Osteocyte (in vitro differentiated cells): ENCODE results near the gene TEX2. TPM values are rescaled to one million over a fixed set of nuclear protein-coding genes. Genes with fewer than 3 reads are reported as not detected.

ENCODE experiments used
- DNase-seq: peaks from one replicate; pipeline ENCODE4 v3.0.0; 2021; ENCODE audit warnings: mixed read lengths; ENCODE audit not compliant: unreplicated experiment; ENCODE audit errors: extremely low spot score
- H3K27ac Mint-ChIP-seq: one replicate; pipeline ENCODE4 v1.8.0; 2021; ENCODE audit warnings: mild to moderate bottlenecking, mixed read lengths; ENCODE audit not compliant: unreplicated experiment
- H3K27me3 Mint-ChIP-seq: one replicate; pipeline ENCODE4 v1.8.0; 2021; ENCODE audit warnings: mixed read lengths; ENCODE audit not compliant: unreplicated experiment
- H3K36me3 Mint-ChIP-seq: one replicate; pipeline ENCODE4 v1.8.0; 2021; ENCODE audit warnings: mixed read lengths; ENCODE audit not compliant: unreplicated experiment
- H3K4me1 Mint-ChIP-seq: one replicate; pipeline ENCODE4 v1.8.0; 2021; ENCODE audit warnings: mixed read lengths; ENCODE audit not compliant: unreplicated experiment
- H3K4me3 Mint-ChIP-seq: one replicate; pipeline ENCODE4 v1.8.0; 2021; ENCODE audit warnings: mild to moderate bottlenecking, moderate library complexity, mixed read lengths; ENCODE audit not compliant: unreplicated experiment
- H3K9me3 Mint-ChIP-seq: one replicate; pipeline ENCODE4 v1.8.0; 2021; ENCODE audit warnings: mixed read lengths; ENCODE audit not compliant: unreplicated experiment
- total RNA-seq: library from RNA; stranded (reverse); gene quantifications from 2 replicates; pipeline ENCODE4 v1.2.1, GENCODE V29; 2021
- TF ChIP-seq, protein P1 (sequence below): fragments of 200-600 bp; sonication (generic); IDR thresholded peaks from 2 replicates; pipeline ENCODE4 v1.5.0; 2021; ENCODE audit warnings: antibody characterized with exemption, mild to moderate bottlenecking, moderate library complexity

TEX2 gene
- total RNA-seq, 1 donor from 2014 or later = 73.5 TPM

DNA sequence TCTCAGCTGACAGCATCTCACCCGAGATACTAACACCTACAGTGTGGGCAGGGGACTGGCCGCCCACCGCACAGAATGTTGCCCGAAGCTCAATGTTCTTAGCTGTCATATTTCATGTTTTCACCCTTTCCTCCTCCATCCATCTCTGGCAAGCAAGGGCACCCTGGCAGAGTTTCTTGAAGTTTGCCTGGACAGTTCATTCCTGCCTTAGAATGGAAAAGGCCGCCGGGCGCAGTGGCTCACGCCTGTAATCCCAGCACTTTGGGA, 37.6 kb upstream of the TEX2 start:
- no peak overlapping the region for H3K4me3 Mint-ChIP-seq
- DNase-seq = no peak
- H3K27ac Mint-ChIP-seq = no peak overlapping the region
- TF ChIP-seq, protein P1, sequence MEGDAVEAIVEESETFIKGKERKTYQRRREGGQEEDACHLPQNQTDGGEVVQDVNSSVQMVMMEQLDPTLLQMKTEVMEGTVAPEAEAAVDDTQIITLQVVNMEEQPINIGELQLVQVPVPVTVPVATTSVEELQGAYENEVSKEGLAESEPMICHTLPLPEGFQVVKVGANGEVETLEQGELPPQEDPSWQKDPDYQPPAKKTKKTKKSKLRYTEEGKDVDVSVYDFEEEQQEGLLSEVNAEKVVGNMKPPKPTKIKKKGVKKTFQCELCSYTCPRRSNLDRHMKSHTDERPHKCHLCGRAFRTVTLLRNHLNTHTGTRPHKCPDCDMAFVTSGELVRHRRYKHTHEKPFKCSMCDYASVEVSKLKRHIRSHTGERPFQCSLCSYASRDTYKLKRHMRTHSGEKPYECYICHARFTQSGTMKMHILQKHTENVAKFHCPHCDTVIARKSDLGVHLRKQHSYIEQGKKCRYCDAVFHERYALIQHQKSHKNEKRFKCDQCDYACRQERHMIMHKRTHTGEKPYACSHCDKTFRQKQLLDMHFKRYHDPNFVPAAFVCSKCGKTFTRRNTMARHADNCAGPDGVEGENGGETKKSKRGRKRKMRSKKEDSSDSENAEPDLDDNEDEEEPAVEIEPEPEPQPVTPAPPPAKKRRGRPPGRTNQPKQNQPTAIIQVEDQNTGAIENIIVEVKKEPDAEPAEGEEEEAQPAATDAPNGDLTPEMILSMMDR = no peak
- H3K9me3 Mint-ChIP-seq = no peaks in the 10 kb centered on the region
- no peaks in the 10 kb centered on the region for H3K36me3 Mint-ChIP-seq
- H3K27me3 Mint-ChIP-seq = peaks cover 17% of the 10 kb centered on the region
- peaks cover 12% of the 10 kb centered on the region for H3K4me1 Mint-ChIP-seq

DNA sequence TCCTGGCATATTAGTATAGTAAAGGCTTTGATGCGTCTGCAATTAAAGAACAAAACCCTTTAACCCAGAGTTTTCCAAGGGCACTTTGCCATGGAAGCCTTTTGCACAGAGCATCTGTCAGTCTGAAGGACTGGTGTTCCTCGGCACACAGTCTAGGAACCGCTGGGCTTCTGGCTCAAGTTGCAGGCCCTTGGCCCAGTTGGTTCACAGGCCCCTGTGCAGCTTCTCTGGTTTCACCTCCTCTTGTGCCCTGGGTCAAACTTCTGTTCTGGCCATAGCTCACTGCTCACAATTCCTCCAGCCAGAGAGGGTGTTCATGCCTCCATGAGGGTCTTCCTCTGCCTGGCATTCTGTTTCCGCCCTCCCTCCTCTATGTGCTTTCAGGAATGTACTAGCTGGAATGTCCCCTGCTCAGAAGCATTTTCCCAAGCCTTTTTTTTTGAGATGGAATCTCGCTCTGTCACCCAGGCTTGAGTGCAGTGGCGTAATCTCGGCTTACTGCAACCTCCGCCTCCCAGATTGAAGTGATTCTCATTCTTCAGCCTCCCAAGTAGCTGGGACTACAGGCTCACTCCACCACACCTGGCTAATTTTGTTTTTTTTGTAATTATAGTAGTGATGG, 34.5 kb upstream of the TEX2 start:
- H3K36me3 Mint-ChIP-seq = no peaks in the 10 kb centered on the region
- H3K4me1 Mint-ChIP-seq = peaks cover 12% of the 10 kb centered on the region
- no peaks in the 10 kb centered on the region for H3K9me3 Mint-ChIP-seq
- H3K27ac Mint-ChIP-seq = no peak overlapping the region
- no peak for DNase-seq
- TF ChIP-seq, protein P1 = no peak
- peaks cover 25% of the 10 kb centered on the region for H3K27me3 Mint-ChIP-seq
- H3K4me3 Mint-ChIP-seq = no peak overlapping the region

DNA sequence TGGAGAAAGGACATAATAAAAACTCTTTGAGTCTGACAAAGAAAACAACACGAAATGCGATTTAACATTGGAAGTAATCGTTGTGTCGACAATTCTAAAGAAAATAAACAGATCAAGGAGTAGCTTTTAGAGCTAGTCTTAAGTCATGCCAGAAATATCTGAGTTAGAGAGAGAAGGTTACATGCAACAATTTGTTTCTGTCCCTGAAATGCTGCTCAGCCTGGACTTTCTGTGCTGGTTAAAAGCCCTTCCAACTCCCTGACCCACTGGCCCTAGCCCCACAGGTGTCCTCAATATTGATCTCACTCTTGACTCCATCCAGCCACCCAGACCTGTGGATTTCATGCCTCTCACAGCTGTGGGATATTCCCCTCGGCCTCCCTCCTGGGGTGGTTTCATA, 33.2 kb upstream of the TEX2 start:
- H3K36me3 Mint-ChIP-seq = peaks cover 3% of the 10 kb centered on the region
- H3K9me3 Mint-ChIP-seq = peaks cover 7% of the 10 kb centered on the region
- no peak for DNase-seq

DNA sequence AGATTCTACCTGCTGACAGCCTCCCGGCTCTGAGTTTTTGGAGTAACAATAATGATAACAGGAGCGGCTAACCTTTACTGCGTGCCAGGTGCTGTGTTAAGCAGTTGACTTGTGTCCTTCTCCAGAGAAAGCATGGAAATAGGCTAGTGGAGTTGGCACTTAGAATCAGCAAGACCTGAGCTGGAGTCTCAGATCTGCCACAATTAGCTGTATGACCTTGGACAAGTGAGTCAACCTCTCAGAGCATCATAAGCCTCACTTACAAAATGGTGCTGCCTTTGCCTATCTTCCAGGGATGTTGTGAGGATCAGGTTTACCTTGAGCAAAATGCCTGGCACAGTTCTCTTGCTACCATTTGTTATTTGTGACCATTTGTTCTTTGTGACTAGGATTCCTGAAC, 32.1 kb upstream of the TEX2 start:
- no peak overlapping the region for H3K4me3 Mint-ChIP-seq
- H3K27ac Mint-ChIP-seq = no peak overlapping the region
- DNase-seq = no peak
- H3K36me3 Mint-ChIP-seq = peaks cover 3% of the 10 kb centered on the region
- H3K27me3 Mint-ChIP-seq = peaks cover 18% of the 10 kb centered on the region
- H3K9me3 Mint-ChIP-seq = peaks cover 12% of the 10 kb centered on the region
- TF ChIP-seq, protein P1 = no peak
- peaks cover 12% of the 10 kb centered on the region for H3K4me1 Mint-ChIP-seq

More for the DNA sequence above, 33.2 kb upstream of the TEX2 start:
- TF ChIP-seq, protein P1 = no peak
- no peak overlapping the region for H3K4me3 Mint-ChIP-seq
- peak overlapping the region; percentile 73 for H3K27ac Mint-ChIP-seq
- peaks cover 12% of the 10 kb centered on the region for H3K4me1 Mint-ChIP-seq
- peaks cover 21% of the 10 kb centered on the region for H3K27me3 Mint-ChIP-seq

DNA sequence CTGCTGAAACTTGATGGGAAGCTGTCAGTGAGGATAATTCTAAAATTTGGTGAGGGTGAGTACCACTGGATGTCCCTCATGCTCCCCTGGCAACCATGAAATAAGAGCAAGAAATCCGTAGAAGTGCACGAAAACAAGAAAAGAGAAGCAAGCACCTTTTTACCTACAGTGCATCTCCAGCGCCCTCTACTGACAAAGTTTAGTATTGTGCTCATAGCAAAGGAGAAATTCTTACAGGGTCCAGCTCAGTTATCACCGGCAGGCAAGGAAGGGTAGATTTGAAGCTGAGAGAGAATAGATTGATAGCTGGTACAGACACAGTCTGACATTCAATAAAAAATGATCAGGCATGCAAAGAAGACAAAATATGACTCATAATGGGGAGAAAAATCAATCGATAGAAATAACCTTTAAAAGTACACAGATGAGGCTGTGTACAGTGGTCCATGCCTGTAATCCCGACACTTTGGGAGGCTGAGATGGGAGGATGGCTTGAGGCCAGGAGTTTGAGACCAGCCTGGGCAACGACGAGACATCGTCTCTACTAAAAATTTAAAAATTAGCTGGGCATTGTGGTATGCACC, 28.3 kb upstream of the TEX2 start:
- peaks cover 3% of the 10 kb centered on the region for H3K36me3 Mint-ChIP-seq
- H3K27me3 Mint-ChIP-seq = peaks cover 13% of the 10 kb centered on the region
- DNase-seq = no peak
- peaks cover 12% of the 10 kb centered on the region for H3K9me3 Mint-ChIP-seq
- no peak overlapping the region for H3K4me3 Mint-ChIP-seq
- H3K27ac Mint-ChIP-seq = no peak overlapping the region
- TF ChIP-seq, protein P1 = peak; percentile 37
- peaks cover 5% of the 10 kb centered on the region for H3K4me1 Mint-ChIP-seq
